ENCODE results near the gene EML3.
A peak's percentile ranks its signal among the peaks of the same experiment; 100 is the strongest.

Gene EML3

GRCh38 chr11:62648185-62648966 is 35.8 kb upstream of the EML3 start:
- no peak for DNase-seq (ENCODE audit: low spot score)
- Histone ChIP-seq H2BK5ac (ENCODE audit: low read length) (no peak overlapping the region), H2BK120ac (ENCODE audit: low read depth, low read length) (no peak overlapping the region), H4K91ac (ENCODE audit: low read depth, low read length, poor library complexity) (no peak overlapping the region), H3K23ac (ENCODE audit: low read depth, low read length, poor library complexity) (peak overlapping the region; percentile 75), H3K27me3 (ENCODE audit: control insufficient read depth in 3 of 3, insufficient read depth in 3 of 3, low read depth in 1 of 3, low read length in 3 of 3) (no peaks in the 10 kb centered on the region), H3K27ac (replicated peaks; ENCODE audit: low read length) (no peak overlapping the region), H2BK12ac (ENCODE audit: low read length) (no peak overlapping the region), H3K4me2 (ENCODE audit: insufficient read depth, low read length, poor library complexity, severe bottlenecking) (no peak overlapping the region), H2BK15ac (ENCODE audit: low read length) (no peak overlapping the region), H3K9me3 (replicated peaks in 1 of 2; ENCODE audit: control insufficient read depth in 2 of 2, insufficient read depth in 1 of 2, low read depth in 1 of 2, low read length in 2 of 2) (no peaks in the 10 kb centered on the region), H3K4me3 (ENCODE audit: low read length in 2 of 2) (no peak overlapping the region), H3K36me3 (replicated peaks in 1 of 2; ENCODE audit: control insufficient read depth in 2 of 2, insufficient read depth in 2 of 2, low read length in 2 of 2) (peaks cover 26 to 52% of the 10 kb centered on the region in 2 donors), H3K4me1 (ENCODE audit: control insufficient read depth in 2 of 2, insufficient read depth in 1 of 2, low read depth in 1 of 2, low read length in 2 of 2) (peaks cover 4 to 8% of the 10 kb centered on the region in 2 donors), H3K4ac (ENCODE audit: low read length) (no peak overlapping the region), H3K14ac (ENCODE audit: low read length) (no peak overlapping the region), H3K9ac (ENCODE audit: low read depth, low read length, poor library complexity) (peak overlapping the region; percentile 74), H2AFZ (ENCODE audit: low read length) (no peak overlapping the region), H4K8ac (ENCODE audit: low read depth, low read length) (no peak overlapping the region), H3K18ac (ENCODE audit: low read length) (no peak overlapping the region), H3K79me1 (ENCODE audit: low read depth, low read length) (peaks cover 13% of the 10 kb centered on the region), H2AK5ac (ENCODE audit: low read depth, low read length) (peak overlapping the region; percentile 57)
- WGBS, 2 donors (ENCODE audit: extremely low coverage in 2 of 2, insufficient read length in 2 of 2, insufficient replicate concordance in 1 of 2), result no CpG with 5 or more reads among the region's 24 CpGs

DNA sequence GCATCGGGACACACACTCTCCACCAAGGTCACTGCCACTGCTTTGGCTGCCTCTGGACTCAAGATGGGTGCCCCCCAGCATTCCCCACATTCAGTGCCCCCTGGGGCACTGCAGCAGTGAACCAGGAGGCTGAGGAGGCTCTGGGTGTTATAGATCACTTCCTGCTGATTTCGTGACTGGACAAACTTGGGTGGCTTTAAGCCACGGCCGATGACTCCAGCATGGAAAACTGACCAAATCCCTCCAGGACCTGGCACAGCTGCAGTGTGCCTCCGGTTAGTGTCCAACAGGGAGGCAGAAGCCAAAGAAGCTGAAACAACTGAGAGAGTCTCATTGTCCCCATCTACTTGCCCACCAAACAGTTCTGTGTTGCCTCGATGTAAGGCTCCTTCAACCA is 35.0 kb upstream of the EML3 start:
- Histone ChIP-seq H3K18ac (ENCODE audit: low read length) (no peak overlapping the region), H3K9ac (ENCODE audit: low read depth, low read length, poor library complexity) (no peak overlapping the region), H3K4me3 (ENCODE audit: low read length in 2 of 2) (no peak overlapping the region), H3K36me3 (replicated peaks in 1 of 2; ENCODE audit: control insufficient read depth in 2 of 2, insufficient read depth in 2 of 2, low read length in 2 of 2) (peaks cover 27 to 60% of the 10 kb centered on the region in 2 donors), H4K8ac (ENCODE audit: low read depth, low read length) (no peak overlapping the region), H2BK120ac (ENCODE audit: low read depth, low read length) (no peak overlapping the region), H3K79me1 (ENCODE audit: low read depth, low read length) (peaks cover 12% of the 10 kb centered on the region), H3K4me1 (ENCODE audit: control insufficient read depth in 2 of 2, insufficient read depth in 1 of 2, low read depth in 1 of 2, low read length in 2 of 2) (peaks cover 4 to 8% of the 10 kb centered on the region in 2 donors), H2AFZ (ENCODE audit: low read length) (no peak overlapping the region), H3K23ac (ENCODE audit: low read depth, low read length, poor library complexity) (peak overlapping the region; percentile 87), H3K4ac (ENCODE audit: low read length) (no peak overlapping the region), H2BK15ac (ENCODE audit: low read length) (no peak overlapping the region), H2BK5ac (ENCODE audit: low read length) (no peak overlapping the region), H3K14ac (ENCODE audit: low read length) (no peak overlapping the region), H2BK12ac (ENCODE audit: low read length) (no peak overlapping the region), H3K27ac (replicated peaks; ENCODE audit: low read length) (no peak overlapping the region), H3K27me3 (ENCODE audit: control insufficient read depth in 3 of 3, insufficient read depth in 3 of 3, low read depth in 1 of 3, low read length in 3 of 3) (no peaks in the 10 kb centered on the region), H4K91ac (ENCODE audit: low read depth, low read length, poor library complexity) (no peak overlapping the region), H3K9me3 (replicated peaks in 1 of 2; ENCODE audit: control insufficient read depth in 2 of 2, insufficient read depth in 1 of 2, low read depth in 1 of 2, low read length in 2 of 2) (no peaks in the 10 kb centered on the region), H2AK5ac (ENCODE audit: low read depth, low read length) (no peak overlapping the region), H3K4me2 (ENCODE audit: insufficient read depth, low read length, poor library complexity, severe bottlenecking) (no peak overlapping the region)
- DNase-seq (ENCODE audit: low spot score), result no peak
- WGBS, 2 donors (ENCODE audit: extremely low coverage in 2 of 2, insufficient read length in 2 of 2, insufficient replicate concordance in 1 of 2), result no CpG with 5 or more reads among the region's 6 CpGs

- no peak overlapping the region for H3K27ac ChIP-seq (replicated peaks; ENCODE audit: low read length)
- H2BK15ac ChIP-seq (ENCODE audit: low read length), result no peak overlapping the region
These were observed 34.4 kb upstream of the EML3 start for GRCh38 chr11:62646825-62647608.

More at GRCh38 chr11:62646825-62647608, 34.4 kb upstream of the EML3 start:
- Histone ChIP-seq H3K4ac (ENCODE audit: low read length) (no peak overlapping the region), H3K9ac (ENCODE audit: low read depth, low read length, poor library complexity) (no peak overlapping the region), H3K4me3 (ENCODE audit: low read length in 2 of 2) (no peak overlapping the region), H3K27me3 (ENCODE audit: control insufficient read depth in 3 of 3, insufficient read depth in 3 of 3, low read depth in 1 of 3, low read length in 3 of 3) (no peaks in the 10 kb centered on the region), H3K4me1 (ENCODE audit: control insufficient read depth in 2 of 2, insufficient read depth in 1 of 2, low read depth in 1 of 2, low read length in 2 of 2) (peaks cover 4 to 5% of the 10 kb centered on the region in 2 donors), H4K91ac (ENCODE audit: low read depth, low read length, poor library complexity) (no peak overlapping the region), H2AFZ (ENCODE audit: low read length) (no peak overlapping the region), H2BK120ac (ENCODE audit: low read depth, low read length) (no peak overlapping the region), H3K14ac (ENCODE audit: low read length) (no peak overlapping the region), H3K79me1 (ENCODE audit: low read depth, low read length) (peaks cover 9% of the 10 kb centered on the region), H2BK12ac (ENCODE audit: low read length) (no peak overlapping the region), H3K18ac (ENCODE audit: low read length) (no peak overlapping the region), H3K23ac (ENCODE audit: low read depth, low read length, poor library complexity) (peak overlapping the region; percentile 87), H2AK5ac (ENCODE audit: low read depth, low read length) (no peak overlapping the region), H3K4me2 (ENCODE audit: insufficient read depth, low read length, poor library complexity, severe bottlenecking) (no peak overlapping the region), H2BK5ac (ENCODE audit: low read length) (no peak overlapping the region), H3K36me3 (replicated peaks in 1 of 2; ENCODE audit: control insufficient read depth in 2 of 2, insufficient read depth in 2 of 2, low read length in 2 of 2) (peaks cover 27 to 64% of the 10 kb centered on the region in 2 donors), H4K8ac (ENCODE audit: low read depth, low read length) (no peak overlapping the region), H3K9me3 (replicated peaks in 1 of 2; ENCODE audit: control insufficient read depth in 2 of 2, insufficient read depth in 1 of 2, low read depth in 1 of 2, low read length in 2 of 2) (no peaks in the 10 kb centered on the region)
- DNase-seq (ENCODE audit: low spot score), result no peak
- no CpG with 5 or more reads among the region's 32 CpGs for WGBS, 2 donors (ENCODE audit: extremely low coverage in 2 of 2, insufficient read length in 2 of 2, insufficient replicate concordance in 1 of 2)

All from neuronal stem cell (in vitro differentiated cells).